SHP77 treated with DMSO at 0.1 percent for 48 hours (cell line): ENCODE measurements around the gene BAG5.

Experiments used
- DNase-seq: peaks from one replicate; lab custom pipeline; 2025; lab: John Stamatoyannopoulos, UW

Gene BAG5

DNA sequence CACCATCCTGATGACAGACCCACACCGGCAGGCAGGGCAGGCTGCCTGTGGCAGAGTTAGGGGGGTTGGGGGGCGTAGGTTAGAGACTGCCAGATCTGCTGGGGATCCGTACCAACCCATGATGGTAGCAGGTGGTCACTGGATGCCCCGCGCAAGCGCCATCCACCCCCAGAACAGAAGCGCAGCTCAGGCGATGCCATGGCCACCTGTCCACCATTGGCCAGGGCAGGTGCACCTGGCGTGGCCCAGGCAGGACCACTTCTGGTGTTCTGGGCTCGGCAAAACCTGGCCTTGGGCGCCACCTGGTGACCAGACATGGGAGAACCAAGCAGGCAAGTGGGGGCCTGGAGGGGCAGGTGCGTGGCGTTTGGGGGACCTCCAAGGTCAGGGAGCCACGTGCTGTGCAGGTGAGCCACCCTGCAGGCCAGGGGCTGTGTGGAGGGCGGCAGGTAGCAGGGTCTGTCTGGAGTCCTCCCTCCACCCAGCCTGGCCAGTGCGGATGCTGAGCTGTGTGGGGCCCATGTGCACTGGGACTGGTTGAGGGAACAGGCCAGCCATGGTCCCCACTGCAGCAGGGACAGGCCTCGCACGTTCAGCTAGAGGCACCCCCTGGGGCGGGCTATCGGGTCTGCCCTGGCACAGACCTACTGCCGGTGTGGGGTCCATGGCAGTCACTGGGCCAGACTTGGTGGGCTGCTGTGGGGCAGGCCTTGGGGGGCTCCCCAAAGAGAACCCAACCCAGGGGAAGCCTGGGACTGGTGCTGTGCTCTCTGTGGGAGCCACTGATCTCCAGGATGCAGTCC lies 15.6 kb downstream of the BAG5 start:
- peak; percentile 22 for DNase-seq

- DNase-seq = no peak
Observed at GRCh38 chr14:103545915-103546651, 16.4 kb downstream of the BAG5 start.

DNA sequence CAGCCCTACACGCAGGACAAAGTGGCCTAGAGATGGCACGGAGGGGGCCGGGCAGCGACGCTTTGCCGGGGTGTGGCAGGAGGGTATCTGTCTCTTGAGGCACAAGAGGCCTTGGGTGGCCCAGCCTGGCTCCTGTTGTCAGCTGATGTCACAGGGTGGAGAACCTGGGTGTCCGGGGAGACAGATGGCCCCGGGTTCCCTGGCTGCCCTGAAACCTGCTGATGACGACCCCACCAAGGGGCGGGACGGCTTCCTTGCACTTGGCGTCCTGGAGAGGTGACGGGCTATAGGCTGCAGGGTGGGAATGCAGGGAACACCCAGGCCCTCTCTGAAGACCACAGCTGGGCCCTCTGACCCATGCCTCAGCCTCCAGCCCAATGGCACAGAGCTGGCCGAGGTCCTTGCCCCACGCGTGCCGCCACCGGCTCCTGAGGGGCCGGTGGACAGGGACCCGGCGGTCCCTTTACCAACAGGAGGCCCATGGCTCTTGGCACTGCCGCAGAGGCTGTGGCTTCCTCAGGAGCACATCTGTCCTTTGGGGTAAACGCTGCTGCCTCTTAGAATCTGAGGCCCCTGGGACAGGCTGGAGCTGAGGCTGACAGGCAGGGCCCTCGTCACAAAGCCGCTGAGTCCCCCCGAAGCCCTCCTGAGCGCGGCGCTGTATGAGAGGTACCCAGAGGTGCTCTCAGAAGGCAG lies 17.1 kb downstream of the BAG5 start:
- no peak for DNase-seq

DNA sequence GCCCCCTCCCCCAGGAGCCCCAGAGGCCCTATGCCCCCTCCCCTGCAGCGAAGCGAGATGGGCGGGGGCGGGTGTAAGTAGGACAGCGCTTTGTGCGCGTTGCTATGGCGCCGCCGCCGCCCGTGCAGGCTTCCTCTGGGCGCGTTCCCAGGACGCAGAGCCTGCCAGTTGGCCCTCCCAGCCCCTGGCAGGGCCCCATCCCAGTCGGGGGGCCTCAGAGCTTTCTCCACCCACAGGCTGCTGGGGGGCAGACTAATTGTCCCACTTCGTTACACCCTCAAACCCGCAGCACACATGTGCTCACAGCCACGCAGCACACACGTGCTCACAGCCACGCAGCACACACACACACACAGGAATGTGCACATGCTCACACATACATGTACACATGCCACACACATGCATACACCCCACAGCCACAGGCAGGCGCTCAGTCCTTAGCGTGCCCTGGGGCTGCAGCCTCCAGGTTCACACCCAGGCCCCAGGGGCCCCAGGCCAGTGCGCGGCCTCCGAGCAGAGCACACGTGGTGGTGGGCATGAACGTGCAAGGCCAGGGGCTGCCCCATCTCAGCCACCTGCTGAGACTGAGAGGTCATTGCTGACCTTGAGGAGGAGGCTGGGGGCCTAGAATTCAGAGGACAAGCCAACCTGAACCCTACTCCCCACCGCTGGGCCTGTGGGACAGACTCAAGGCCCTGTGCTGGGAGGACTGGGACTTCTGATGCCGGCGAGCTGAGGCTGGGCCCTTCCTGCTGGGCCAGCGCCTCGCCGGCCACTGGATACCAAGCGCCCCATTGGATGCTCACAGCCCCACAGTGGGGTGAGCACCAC lies 17.9 kb downstream of the BAG5 start:
- DNase-seq = no peak

DNA sequence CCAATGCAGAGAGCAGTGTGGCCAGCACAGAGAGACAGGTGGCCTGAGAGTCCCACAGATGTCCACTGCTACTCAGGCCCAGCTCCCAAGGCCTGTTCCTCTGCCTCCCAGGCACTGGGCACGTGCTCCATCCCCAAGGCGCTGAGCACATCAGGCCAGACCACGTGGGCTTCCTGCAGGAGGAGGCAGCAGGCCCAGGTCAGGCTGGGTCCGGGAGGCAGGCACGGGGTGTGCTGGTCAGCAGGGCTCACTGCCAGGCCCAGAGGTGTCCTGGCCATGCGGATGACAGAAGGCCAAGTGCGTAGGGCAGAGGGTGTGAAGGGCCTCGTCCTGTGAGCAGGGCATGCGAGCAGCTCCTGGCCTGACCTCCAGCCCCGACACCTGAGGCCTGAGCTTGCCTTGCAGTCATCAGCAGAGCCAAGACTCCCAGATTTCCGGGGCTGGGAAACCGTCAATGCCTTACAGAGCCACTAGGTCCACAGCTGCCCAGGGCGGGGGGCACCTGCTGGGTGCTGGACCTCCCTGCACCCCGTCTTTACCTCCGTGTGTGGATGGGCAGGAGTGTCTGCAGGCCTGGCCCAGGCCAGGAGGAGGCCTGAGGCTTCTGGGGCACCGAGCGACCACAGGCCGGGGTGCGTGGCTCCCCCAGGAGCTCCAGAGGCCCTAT lies 18.6 kb downstream of the BAG5 start:
- no peak for DNase-seq

- DNase-seq = no peak
Observed at GRCh38 chr14:103543140-103543539, 19.3 kb downstream of the BAG5 start.

DNA sequence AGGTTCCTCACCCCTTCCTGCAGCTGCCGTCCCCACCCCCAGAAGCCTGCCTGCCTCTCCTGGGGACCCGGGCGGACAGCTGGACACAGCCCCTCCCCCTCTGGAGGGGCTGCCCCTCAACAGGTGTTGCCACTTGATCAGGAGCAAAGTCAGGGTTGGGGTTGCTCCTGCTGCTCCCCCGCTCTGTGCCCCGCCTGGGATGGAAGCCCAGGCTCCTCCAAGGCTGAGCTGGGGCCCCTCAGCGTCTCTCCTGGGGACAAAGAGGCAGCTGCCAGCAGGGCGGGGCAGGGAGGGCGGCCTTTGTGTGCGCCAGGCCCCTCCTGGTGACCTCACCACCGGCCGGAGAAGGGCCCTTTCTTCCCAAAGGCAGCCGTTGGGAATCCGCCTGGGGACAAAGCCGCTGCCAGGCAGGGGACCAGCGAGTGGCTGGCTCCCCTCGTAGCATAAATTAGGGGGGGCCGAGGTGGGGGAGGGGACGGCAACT lies 19.8 kb downstream of the BAG5 start:
- DNase-seq = no peak

- no peak for DNase-seq
Observed at GRCh38 chr14:103541709-103542604, 20.5 kb downstream of the BAG5 start.

- DNase-seq = no peak
Observed at GRCh38 chr14:103540821-103541708, 21.4 kb downstream of the BAG5 start.

DNA sequence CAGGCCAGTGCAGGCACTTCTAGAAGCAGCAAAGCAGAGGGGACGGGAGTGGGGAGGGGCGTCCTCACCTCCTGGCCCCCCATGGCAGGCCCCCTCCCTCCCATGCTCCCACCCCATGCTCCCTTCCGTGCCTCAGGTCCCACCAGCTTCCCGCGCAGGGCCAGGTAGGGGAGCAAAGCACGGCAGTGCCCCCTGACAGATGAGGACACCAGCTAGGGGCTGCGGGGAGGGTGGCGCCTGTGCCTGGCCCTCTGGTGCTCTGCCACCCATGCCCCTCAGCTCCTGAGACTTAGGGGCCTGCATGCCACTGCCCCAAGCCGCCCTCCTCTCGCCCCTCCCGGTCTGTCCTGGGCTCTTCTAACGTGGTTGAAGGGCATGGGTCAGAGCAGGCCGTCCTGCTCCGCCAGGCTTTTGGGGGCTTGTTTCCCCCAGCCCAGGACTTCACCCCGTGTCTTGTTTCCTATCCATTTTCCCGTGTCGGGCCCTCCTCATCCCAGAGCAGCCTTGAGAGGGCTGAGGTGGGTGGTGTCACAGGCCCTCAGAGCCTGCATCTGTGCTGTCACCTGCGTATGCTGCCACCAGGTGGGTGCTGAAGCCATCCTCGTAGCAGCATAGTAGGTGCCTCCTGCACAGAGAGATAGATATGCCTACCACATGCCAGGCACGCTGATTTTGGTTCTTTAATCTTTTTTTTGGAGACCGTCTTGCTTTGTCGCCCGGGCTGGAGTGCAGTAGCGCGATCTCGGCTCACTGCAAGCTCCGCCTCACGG lies 23.2 kb downstream of the BAG5 start:
- DNase-seq = no peak

DNA sequence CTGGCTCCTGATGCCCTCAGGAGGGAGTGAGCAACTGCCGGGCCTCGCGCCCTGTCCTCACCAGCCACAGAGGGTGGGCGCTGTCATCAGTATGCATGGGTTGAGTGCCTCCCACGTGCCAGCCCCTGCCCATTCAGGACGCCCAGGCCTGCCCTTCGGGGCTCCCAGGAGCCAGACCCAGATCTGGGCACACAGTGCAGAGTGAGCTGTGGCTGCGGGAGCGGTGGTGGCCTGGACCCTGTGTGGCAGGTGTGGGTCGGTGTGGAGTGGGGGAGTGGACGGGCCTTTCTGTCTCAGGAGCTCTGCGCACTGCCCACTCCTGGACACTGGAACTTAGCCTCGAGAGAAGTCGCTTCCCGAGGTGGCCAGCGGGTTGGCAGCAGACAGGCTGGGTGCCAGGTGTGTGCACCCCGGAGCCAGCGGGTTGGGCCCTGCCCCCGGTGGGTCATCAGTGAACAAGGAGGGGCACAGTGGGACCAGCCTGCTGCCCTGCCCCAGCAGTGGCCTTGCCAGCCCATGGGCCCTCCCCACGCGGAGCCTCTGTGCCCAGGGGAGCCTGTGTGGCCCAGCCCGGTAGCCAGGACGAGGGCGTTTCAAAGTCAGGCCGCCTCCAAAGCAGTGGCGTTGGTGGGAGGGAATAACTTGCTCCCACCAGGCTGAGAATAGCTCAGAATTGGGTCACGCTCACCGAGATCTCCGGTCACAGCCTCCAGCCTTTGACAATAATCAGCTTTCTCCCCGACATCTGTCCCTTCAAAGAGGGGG lies 24.0 kb downstream of the BAG5 start:
- no peak for DNase-seq

DNA sequence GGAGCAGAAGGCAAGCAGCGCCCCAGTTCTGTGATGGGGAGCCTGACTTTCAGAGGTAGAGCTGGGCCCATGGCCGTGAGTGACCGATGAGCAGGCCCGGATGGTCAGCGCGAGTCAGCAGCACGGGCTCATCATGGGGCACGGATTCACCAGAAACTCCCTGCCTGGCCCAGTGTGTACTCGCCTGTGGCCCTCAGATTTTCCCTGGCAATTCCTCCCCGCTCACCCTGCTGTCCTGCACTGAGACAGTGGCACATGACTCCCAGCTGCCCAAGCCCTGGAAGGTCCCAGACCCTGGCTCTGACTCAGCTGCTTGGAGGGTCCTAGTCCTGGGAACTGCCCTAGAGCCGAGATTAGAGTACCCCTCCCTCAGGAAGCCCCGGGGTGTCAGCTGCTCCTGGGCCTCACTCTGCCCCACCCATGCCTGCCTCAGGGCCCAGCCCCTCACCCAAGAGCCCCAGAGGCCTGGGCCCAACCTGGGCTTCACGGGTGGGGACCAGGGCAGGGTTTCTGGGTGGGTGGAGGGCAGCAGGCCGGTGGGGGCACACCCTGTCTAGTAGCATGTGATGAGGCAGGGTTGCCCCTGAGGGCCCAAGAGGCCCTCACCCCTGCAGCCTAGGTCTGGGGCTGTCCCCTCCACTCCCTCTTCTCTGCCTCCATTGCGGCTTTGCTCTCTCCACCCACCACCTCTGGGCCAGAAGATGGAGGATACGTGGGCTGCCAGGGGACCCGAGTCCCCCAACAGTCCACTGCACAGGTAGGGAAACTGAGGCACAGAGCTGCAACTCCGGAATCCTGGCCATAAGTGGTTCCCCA lies 25.1 kb downstream of the BAG5 start:
- DNase-seq = no peak

- no peak for DNase-seq
Observed at GRCh38 chr14:103536693-103537092, 25.8 kb downstream of the BAG5 start.

DNA sequence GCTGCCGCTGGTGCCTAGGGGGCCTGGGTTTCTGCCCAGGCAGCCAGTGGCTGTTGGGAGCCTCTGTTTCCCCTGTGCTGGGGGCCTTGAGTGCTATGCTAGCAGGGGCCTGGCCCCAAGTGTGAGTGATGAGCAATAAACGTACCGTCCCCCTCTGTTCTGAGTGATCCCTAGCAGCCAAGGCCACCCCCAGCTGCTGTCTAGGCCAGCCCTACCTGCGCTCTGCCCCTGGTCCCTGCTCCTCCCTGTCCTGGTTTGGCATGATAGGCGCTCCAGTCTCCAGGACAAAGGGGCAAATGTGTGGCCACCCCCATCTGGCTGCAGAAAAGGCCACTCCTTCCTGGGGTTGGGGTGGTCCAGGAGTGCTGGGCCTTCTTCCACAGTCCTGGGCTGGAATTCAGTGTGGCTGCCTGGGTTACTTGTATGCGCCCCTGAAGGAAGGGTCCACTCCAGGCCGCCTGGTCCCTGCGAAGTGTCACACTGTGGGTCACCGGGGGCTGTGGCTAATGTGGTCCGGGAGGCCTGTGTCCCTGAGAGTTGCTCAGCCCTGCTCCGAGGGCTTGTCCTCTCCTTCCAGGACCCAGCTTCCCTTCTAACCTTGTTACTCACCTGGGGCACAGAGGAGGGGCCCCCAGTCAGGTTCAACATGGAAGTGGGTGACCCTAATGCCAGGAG lies 26.4 kb downstream of the BAG5 start:
- no peak for DNase-seq

- no peak for DNase-seq
Observed at GRCh38 chr14:103535081-103535890, 27.2 kb downstream of the BAG5 start.
